ENCODE data around the gene ZDHHC18.

- TF ChIP-seq POLR2AphosphoS5 (IDR thresholded peaks at IDR 0.05; ENCODE audit: low read depth, low read length) = no peak
- no peak for TF ChIP-seq POLR2A (IDR thresholded peaks at IDR 0.05; ENCODE audit: low read depth, low read length)
- TF ChIP-seq TAF1 (IDR thresholded peaks at IDR 0.05; ENCODE audit: borderline replicate concordance, low read depth, low read length) = no peak
These were observed 12.1 kb upstream of the ZDHHC18 start for GRCh38 chr1:26814377-26814776.
